A549 (cell line): Measurements from ENCODE around the gene MRPS31.

Source experiments
- EP300 ChIP-seq, 2 experiments: fragments of >200 bp; sonication (Bioruptor Twin); formaldehyde crosslinking; IDR thresholded peaks; 2 replicates in 1 of 2; 3 replicates in 1 of 2; pipeline ENCODE4 v1.6.1; 2016 to 2017
- ESRRA ChIP-seq: fragments of 150-350 bp; IDR thresholded peaks from 2 replicates; pipeline ENCODE4 v1.6.1; 2014; ENCODE audit warnings: mild to moderate bottlenecking, low read length, borderline replicate concordance
- KDM1A ChIP-seq: fragments of 200-600 bp; sonication (generic); IDR thresholded peaks from 2 replicates; pipeline ENCODE4 v1.6.1; 2016; ENCODE audit warnings: low read depth, mild to moderate bottlenecking
- MAZ ChIP-seq: fragments of 150-350 bp; IDR thresholded peaks from 2 replicates; pipeline ENCODE4 v1.6.1; 2014; ENCODE audit warnings: antibody characterized with exemption, low read depth, low read length, borderline replicate concordance
- NFE2L2 ChIP-seq: fragments of 150-350 bp; conservative IDR thresholded peaks from 2 replicates; pipeline ENCODE4 v1.6.1; 2014; ENCODE audit warnings: low read length
- NR3C1 ChIP-seq: fragments of >200 bp; sonication (Bioruptor Twin); formaldehyde crosslinking; IDR thresholded peaks from 3 replicates; pipeline ENCODE4 v1.6.1; 2017
- POLR2A ChIP-seq: IDR thresholded peaks from 2 replicates; pipeline ENCODE4 v1.6.1; 2012; ENCODE audit warnings: mild to moderate bottlenecking, low read length
- REST ChIP-seq: fragments of 200-600 bp; sonication (generic); IDR thresholded peaks from 2 replicates; pipeline ENCODE4 v1.6.1; 2016; ENCODE audit warnings: antibody characterized with exemption, mild to moderate bottlenecking, moderate library complexity
- SREBF2 ChIP-seq: fragments of 450-650 bp; IDR thresholded peaks from 2 replicates; pipeline ENCODE4 v1.6.1; 2014; ENCODE audit warnings: mild to moderate bottlenecking, moderate library complexity
- TFCP2L1 ChIP-seq: fragments of 250-450 bp; sonication (Bioruptor Pico); IDR thresholded peaks from 2 replicates; pipeline ENCODE4 v1.5.0; 2021; ENCODE audit warnings: mild to moderate bottlenecking
- USF2 ChIP-seq: fragments of 450-650 bp; IDR thresholded peaks from 2 replicates; pipeline ENCODE4 v1.6.1; 2014; ENCODE audit warnings: antibody characterized with exemption
- ZFP36 ChIP-seq: fragments of 450-650 bp; IDR thresholded peaks from 2 replicates; pipeline ENCODE4 v1.6.1; 2014; ENCODE audit warnings: borderline replicate concordance; ENCODE audit not compliant: partially characterized antibody
- TF ChIP-seq, protein P1 (sequence below): fragments of >200 bp; sonication (Bioruptor Twin); formaldehyde crosslinking; IDR thresholded peaks from 3 replicates; pipeline ENCODE4 v1.5.1; 2016

- no peak for TF ChIP-seq SREBF2
- no peak for TF ChIP-seq TFCP2L1 (CRISPR knock-in tag)
- TF ChIP-seq, protein P1, sequence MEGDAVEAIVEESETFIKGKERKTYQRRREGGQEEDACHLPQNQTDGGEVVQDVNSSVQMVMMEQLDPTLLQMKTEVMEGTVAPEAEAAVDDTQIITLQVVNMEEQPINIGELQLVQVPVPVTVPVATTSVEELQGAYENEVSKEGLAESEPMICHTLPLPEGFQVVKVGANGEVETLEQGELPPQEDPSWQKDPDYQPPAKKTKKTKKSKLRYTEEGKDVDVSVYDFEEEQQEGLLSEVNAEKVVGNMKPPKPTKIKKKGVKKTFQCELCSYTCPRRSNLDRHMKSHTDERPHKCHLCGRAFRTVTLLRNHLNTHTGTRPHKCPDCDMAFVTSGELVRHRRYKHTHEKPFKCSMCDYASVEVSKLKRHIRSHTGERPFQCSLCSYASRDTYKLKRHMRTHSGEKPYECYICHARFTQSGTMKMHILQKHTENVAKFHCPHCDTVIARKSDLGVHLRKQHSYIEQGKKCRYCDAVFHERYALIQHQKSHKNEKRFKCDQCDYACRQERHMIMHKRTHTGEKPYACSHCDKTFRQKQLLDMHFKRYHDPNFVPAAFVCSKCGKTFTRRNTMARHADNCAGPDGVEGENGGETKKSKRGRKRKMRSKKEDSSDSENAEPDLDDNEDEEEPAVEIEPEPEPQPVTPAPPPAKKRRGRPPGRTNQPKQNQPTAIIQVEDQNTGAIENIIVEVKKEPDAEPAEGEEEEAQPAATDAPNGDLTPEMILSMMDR = no peak
- no peak for TF ChIP-seq USF2
- no peak for TF ChIP-seq EP300 (IDR thresholded peaks at IDR 0.05)
- no peak for TF ChIP-seq NR3C1
- TF ChIP-seq POLR2A = no peak
- no peak for TF ChIP-seq ESRRA
- no peak for TF ChIP-seq ZFP36
- no peak for TF ChIP-seq REST
- TF ChIP-seq NFE2L2 = no peak
- no peak for TF ChIP-seq KDM1A
- TF ChIP-seq MAZ = no peak
Measured at GRCh38 chr13:40779796-40780285, 8.9 kb upstream of the MRPS31 start.
